Endothelial cell of umbilical vein (primary cell): Measurements from ENCODE around the gene RRAGB. TPM values are rescaled to one million over a fixed set of nuclear protein-coding genes. Genes with fewer than 3 reads are reported as not detected.
A peak's percentile ranks its signal among the peaks of the same experiment; 100 is the strongest.

ENCODE experiments used
- BruUV-seq: library from RNA; stranded (reverse); fragments of 400-500 nt; replicated peaks from 2 replicates; lab custom pipeline; 2021; lab: Mats Ljungman, UMichigan
- CTCF ChIA-PET: fragments of 300-600, 350-600 bp; sonication (Branson Sonifier 250); formaldehyde crosslinking; loops from one replicate; lab custom pipeline; 2021; ENCODE audit warnings: antibody characterized with exemption, inconsistent platforms; lab: Charles Lee
- POLR2A ChIA-PET: fragments of 300-600, 350-600 bp; sonication (Branson Sonifier 250); formaldehyde crosslinking; loops from one replicate; lab custom pipeline; 2021; ENCODE audit warnings: antibody characterized with exemption, inconsistent platforms; lab: Charles Lee
- DNase-seq: peaks from one replicate; pipeline ENCODE4 v3.0.0-alpha.2; 2011; ENCODE audit warnings: low read depth, low spot score
- FAIRE-seq: peaks from 2 replicates; lab custom pipeline; 2011; peaks lifted over from hg19 to GRCh38; lab: Jason Lieb, UNC
- H2AFZ ChIP-seq: 2 replicates; pipeline ENCODE4 v1.6.0; 2012; ENCODE audit warnings: low read depth, low read length, control low read depth, inconsistent platforms
- H3K27ac ChIP-seq: 2 replicates; pipeline ENCODE4 v1.5.1; 2011; ENCODE audit warnings: low read depth, mild to moderate bottlenecking, control low read depth, low read length, moderate library complexity; ENCODE audit not compliant: insufficient read depth
- H3K27me3 ChIP-seq, 2 experiments: 2 replicates each; pipeline versions ENCODE4 v1.6.0 to v1.6.1; 2011; ENCODE audit warnings: low read length in 2 of 2, mixed read lengths in 1 of 2; ENCODE audit not compliant: control insufficient read depth in 2 of 2, insufficient read depth in 2 of 2
- H3K36me3 ChIP-seq, 2 experiments: 2 replicates in 1 of 2; 3 replicates in 1 of 2; pipeline ENCODE4 v1.5.1; 2011; ENCODE audit warnings: low read length in 2 of 2, mild to moderate bottlenecking in 1 of 2, moderate library complexity in 1 of 2; ENCODE audit not compliant: control insufficient read depth in 2 of 2, insufficient read depth in 2 of 2; ENCODE audit errors: extremely low read depth in 1 of 2
- H3K4me1 ChIP-seq: 3 replicates; pipeline ENCODE4 v1.5.1; 2011; ENCODE audit warnings: mild to moderate bottlenecking, low read length; ENCODE audit not compliant: control insufficient read depth, insufficient read depth; ENCODE audit errors: extremely low read depth
- H3K4me2 ChIP-seq: 2 replicates; pipeline ENCODE4 v1.6.1; 2011; ENCODE audit warnings: low read length, control low read depth, mixed read lengths; ENCODE audit not compliant: insufficient read depth
- H3K4me3 ChIP-seq, 3 experiments: fragments of 200-600 bp in 1 of 3; sonication (generic), shearing (Covaris generic) in 1 of 3; replicated peaks in 1 of 3; 2 replicates each; pipeline ENCODE4 v1.5.1; 2011 to 2016; ENCODE audit warnings: control low read depth in 3 of 3, low read length in 3 of 3, mild to moderate bottlenecking in 2 of 3, inconsistent platforms in 1 of 3, low read depth in 1 of 3, moderate library complexity in 1 of 3; ENCODE audit not compliant: insufficient read depth in 1 of 3
- H3K79me2 ChIP-seq: 2 replicates; pipeline ENCODE4 v1.6.0; 2012; ENCODE audit warnings: low read length, inconsistent platforms; ENCODE audit not compliant: control insufficient read depth, insufficient read depth
- H3K9ac ChIP-seq: replicated peaks from 2 replicates; pipeline ENCODE3; 2011; ENCODE audit warnings: low read length, control low read depth; ENCODE audit not compliant: insufficient read depth; ENCODE audit errors: extremely low read depth
- H3K9me1 ChIP-seq: replicated peaks from 3 replicates; pipeline ENCODE4 v1.6.0; 2011; ENCODE audit warnings: mild to moderate bottlenecking, low read length; ENCODE audit not compliant: control insufficient read depth, insufficient read depth; ENCODE audit errors: extremely low read depth
- H3K9me3 ChIP-seq: replicated peaks from 2 replicates; pipeline ENCODE4 v1.5.1; 2012; ENCODE audit warnings: low read length, inconsistent platforms; ENCODE audit not compliant: control insufficient read depth, insufficient read depth
- H4K20me1 ChIP-seq: replicated peaks from 2 replicates; pipeline ENCODE3; 2011; ENCODE audit warnings: mild to moderate bottlenecking, low read length; ENCODE audit not compliant: control insufficient read depth, insufficient read depth; ENCODE audit errors: extremely low read depth
- CTCF ChIP-seq, 2 donors: IDR thresholded peaks; 1 replicate in 1 of 2; 2 replicates in 1 of 2; pipeline ENCODE4 v1.5.1; 2011; ENCODE audit warnings: low read length in 2 of 2, mild to moderate bottlenecking in 2 of 2, moderate library complexity in 2 of 2, control low read depth in 1 of 2, inconsistent platforms in 1 of 2, low read depth in 1 of 2; ENCODE audit not compliant: insufficient read depth in 1 of 2; ENCODE audit errors: extremely low read depth in 1 of 2
- EZH2 ChIP-seq: IDR thresholded peaks from 2 replicates; pipeline ENCODE4 v1.6.1; 2012; ENCODE audit warnings: borderline replicate concordance, low read depth, mild to moderate bottlenecking, moderate library complexity, low read length, inconsistent platforms; ENCODE audit not compliant: severe bottlenecking
- FOS ChIP-seq: IDR thresholded peaks from 2 replicates; pipeline ENCODE4 v1.6.1; 2011; ENCODE audit warnings: mild to moderate bottlenecking, low read length, moderate library complexity, borderline replicate concordance; ENCODE audit not compliant: insufficient read depth
- GATA2 ChIP-seq: IDR thresholded peaks from 2 replicates; pipeline ENCODE4 v1.7.0; 2011; ENCODE audit warnings: low read depth, mild to moderate bottlenecking, moderate library complexity, mixed read lengths, low read length; ENCODE audit not compliant: insufficient read length, insufficient read depth
- JUN ChIP-seq: IDR thresholded peaks from 2 replicates; pipeline ENCODE4 v1.6.1; 2011; ENCODE audit warnings: borderline replicate concordance, low read depth; ENCODE audit not compliant: insufficient read length, insufficient read depth
- MAX ChIP-seq: IDR thresholded peaks from 2 replicates; pipeline ENCODE4 v1.6.1; 2011; ENCODE audit not compliant: insufficient read depth, insufficient read length
- MYC ChIP-seq: IDR thresholded peaks from one replicate; pipeline ENCODE4 v1.6.1; 2011; ENCODE audit warnings: mild to moderate bottlenecking, low read depth, low read length
- POLR2A ChIP-seq: IDR thresholded peaks from 2 replicates; pipeline ENCODE4 v1.6.1; 2012; ENCODE audit warnings: low read depth, mild to moderate bottlenecking, control low read depth, low read length
- POLR2AphosphoS5 ChIP-seq: IDR thresholded peaks from 2 replicates; pipeline ENCODE4 v1.6.1; 2012; ENCODE audit warnings: low read depth, mild to moderate bottlenecking, control low read depth, low read length, moderate library complexity; ENCODE audit not compliant: insufficient read depth
- dilution Hi-C: fragments of 300-500 bp; cut with MboI; formaldehyde crosslinking; loops from one replicate; pipeline ENCODE4 v1.15.0; 2019; ENCODE audit warnings: low sequenced_read_pairs; ENCODE audit not compliant: extremely low pct_ligation_motif_present
- intact Hi-C: fragments of 100-400 bp; cut with micrococcal nuclease; formaldehyde crosslinking; loops from one replicate; pipeline ENCODE4 v1.10.0; 2022
- polyA plus RNA-seq, 4 experiments: library from polyadenylated mRNA; depleted of rRNA in 3 of 4; stranded (reverse) in 3 of 4; unstranded in 1 of 4; fragments of >200 nt; gene quantifications; 2 replicates each; pipeline versions ENCODE4 v1.2.1 to v1.2.3, GENCODE V29; 2011 to 2012; ENCODE audit warnings: missing spikeins in 1 of 4
- total RNA-seq: library from RNA; stranded (reverse); gene quantifications from 2 replicates; pipeline ENCODE4 v1.2.3, GENCODE V29; 2021

Gene RRAGB
- total and polyA plus RNA-seq, 2 donors (not counting 3 experiments of a cell fraction or from before 2014, with no cell fraction given): 14.3 to 18.0 TPM

- Histone ChIP-seq H3K9me3 (no peaks in the 10 kb centered on the region), H3K9ac (peak overlapping the region; percentile 37), H3K4me3 (no peak overlapping the region), H3K4me1 (peaks cover 53% of the 10 kb centered on the region), H3K4me2 (peak overlapping the region; percentile 47), H3K79me2 (no peaks in the 10 kb centered on the region), H3K27ac (peak overlapping the region; percentile 73), H3K9me1 (no peaks in the 10 kb centered on the region), H4K20me1 (no peaks in the 10 kb centered on the region), H2AFZ (no peak overlapping the region), H3K27me3 (no peaks in the 10 kb centered on the region), H3K36me3 (no peaks in the 10 kb centered on the region)
- DNase-seq (no peak), FAIRE-seq (no peak)
- ChIA-PET POLR2A (no interaction called here), CTCF (interaction anchor here (1.2 kb wide), 1 partner anchor 10 kb away, joined by 3 read pairs; no protein-coding TSS in a partner anchor)
- intact Hi-C loops (loop anchor here (5.0 to 10.0 kb wide), 3 partner anchors 89 to 1532 kb away; partner anchors contain the start of genes FAM120C, FOXR2 and MAGED2), dilution Hi-C loops (no loop called here)
- no TSS peak for BruUV-seq
- no peak for TF ChIP-seq MAX
- TF ChIP-seq POLR2A: no peak
- TF ChIP-seq JUN: no peak
- TF ChIP-seq GATA2: no peak
- TF ChIP-seq MYC: no peak
- TF ChIP-seq CTCF (IDR thresholded peaks at IDR 0.05; ENCODE audit: extremely low read depth in 1 of 2, insufficient read depth in 1 of 2, low read depth in 1 of 2, low read length in 2 of 2): no peak
Measured at GRCh38 chrX:55714161-55714560, 3.4 kb upstream of the RRAGB start.

- Histone ChIP-seq H3K9me1 (no peaks in the 10 kb centered on the region), H3K4me2 (no peak overlapping the region), H3K79me2 (no peaks in the 10 kb centered on the region), H3K9ac (no peak overlapping the region), H3K4me3 (no peak overlapping the region), H2AFZ (no peak overlapping the region), H3K4me1 (peaks cover 48% of the 10 kb centered on the region), H3K27me3 (no peaks in the 10 kb centered on the region), H4K20me1 (no peaks in the 10 kb centered on the region), H3K9me3 (no peaks in the 10 kb centered on the region), H3K27ac (no peak overlapping the region), H3K36me3 (no peaks in the 10 kb centered on the region)
- DNase-seq: no peak
- no peak for FAIRE-seq
- CTCF ChIA-PET: no interaction called here
- dilution Hi-C loops: no loop called here
- POLR2A ChIA-PET: no interaction called here
- intact Hi-C loops: loop anchor here (2.0 to 10.0 kb wide), 7 partner anchors 43 to 911 kb away; partner anchors contain the start of genes FOXR2, KLF8 and MAGED2
- TF ChIP-seq MAX (no peak), EZH2 (no peak), POLR2AphosphoS5 (no peak), POLR2A (no peak), GATA2 (no peak), MYC (no peak), JUN (no peak), FOS (no peak), CTCF (IDR thresholded peaks at IDR 0.05; ENCODE audit: extremely low read depth in 1 of 2, insufficient read depth in 1 of 2, low read depth in 1 of 2, low read length in 2 of 2) (no peak)
- no TSS peak for BruUV-seq
Measured at GRCh38 chrX:55715847-55716246, 1.7 kb upstream of the RRAGB start.
